ENCODE measurements around the gene MPIG6B. TPM values are rescaled to one million over a fixed set of nuclear protein-coding genes. Genes with fewer than 3 reads are reported as not detected.

MPIG6B gene, protein sequence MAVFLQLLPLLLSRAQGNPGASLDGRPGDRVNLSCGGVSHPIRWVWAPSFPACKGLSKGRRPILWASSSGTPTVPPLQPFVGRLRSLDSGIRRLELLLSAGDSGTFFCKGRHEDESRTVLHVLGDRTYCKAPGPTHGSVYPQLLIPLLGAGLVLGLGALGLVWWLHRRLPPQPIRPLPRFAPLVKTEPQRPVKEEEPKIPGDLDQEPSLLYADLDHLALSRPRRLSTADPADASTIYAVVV
- total RNA-seq, result 1 to 10 TPM; 1.6 to 4.6 (median 4.5) TPM

DNA sequence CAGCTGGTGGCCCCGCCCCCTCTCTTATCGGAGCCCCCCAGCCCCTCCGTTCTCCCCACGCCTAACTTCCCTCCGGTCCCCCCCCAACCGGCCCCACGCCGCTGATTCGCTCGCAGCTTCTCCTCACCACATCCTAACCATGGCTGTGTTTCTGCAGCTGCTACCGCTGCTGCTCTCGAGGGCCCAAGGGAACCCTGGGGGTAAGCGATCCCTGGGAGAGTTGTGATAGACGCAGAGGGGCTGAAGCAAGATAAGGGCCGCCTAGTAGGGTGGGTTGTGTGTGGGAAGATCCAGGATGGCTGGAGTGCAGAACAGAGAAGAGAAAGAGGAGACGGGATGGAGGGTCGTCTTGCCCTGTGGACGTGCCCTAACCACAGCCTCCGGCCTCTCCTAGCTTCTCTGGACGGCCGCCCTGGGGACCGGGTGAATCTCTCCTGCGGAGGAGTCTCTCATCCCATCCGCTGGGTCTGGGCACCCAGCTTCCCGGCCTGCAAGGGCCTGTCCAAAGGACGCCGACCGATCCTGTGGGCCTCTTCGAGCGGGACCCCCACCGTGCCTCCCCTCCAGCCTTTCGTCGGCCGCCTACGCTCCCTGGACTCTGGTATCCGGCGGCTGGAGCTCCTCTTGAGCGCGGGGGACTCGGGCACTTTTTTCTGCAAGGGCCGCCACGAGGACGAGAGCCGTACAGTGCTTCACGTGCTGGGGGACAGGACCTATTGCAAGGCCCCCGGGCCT lies at the start of gene MPIG6B:
Gene MPIG6B, plus strand, starts transcription at position 129 of the 735 bp plus-strand sequence. Its CDS starts 11 bp downstream, at position 140.
- WGBS, result 84% methylated on average over 33 of the region's 46 CpGs
- H3K4me1 ChIP-seq, result peaks cover 46% of the 10 kb centered on the region
- no peaks in the 10 kb centered on the region for H3K9me3 ChIP-seq
- H3K27ac ChIP-seq, result peak within 1 kb of the TSS; percentile 88
- H3K4me3 ChIP-seq, result no peak within 1 kb of the TSS
- no peak for DNase-seq (ENCODE audit: low spot score in 2 of 2)
- peaks cover 25% of the 10 kb centered on the region for H3K36me3 ChIP-seq
- TF ChIP-seq, protein P1, sequence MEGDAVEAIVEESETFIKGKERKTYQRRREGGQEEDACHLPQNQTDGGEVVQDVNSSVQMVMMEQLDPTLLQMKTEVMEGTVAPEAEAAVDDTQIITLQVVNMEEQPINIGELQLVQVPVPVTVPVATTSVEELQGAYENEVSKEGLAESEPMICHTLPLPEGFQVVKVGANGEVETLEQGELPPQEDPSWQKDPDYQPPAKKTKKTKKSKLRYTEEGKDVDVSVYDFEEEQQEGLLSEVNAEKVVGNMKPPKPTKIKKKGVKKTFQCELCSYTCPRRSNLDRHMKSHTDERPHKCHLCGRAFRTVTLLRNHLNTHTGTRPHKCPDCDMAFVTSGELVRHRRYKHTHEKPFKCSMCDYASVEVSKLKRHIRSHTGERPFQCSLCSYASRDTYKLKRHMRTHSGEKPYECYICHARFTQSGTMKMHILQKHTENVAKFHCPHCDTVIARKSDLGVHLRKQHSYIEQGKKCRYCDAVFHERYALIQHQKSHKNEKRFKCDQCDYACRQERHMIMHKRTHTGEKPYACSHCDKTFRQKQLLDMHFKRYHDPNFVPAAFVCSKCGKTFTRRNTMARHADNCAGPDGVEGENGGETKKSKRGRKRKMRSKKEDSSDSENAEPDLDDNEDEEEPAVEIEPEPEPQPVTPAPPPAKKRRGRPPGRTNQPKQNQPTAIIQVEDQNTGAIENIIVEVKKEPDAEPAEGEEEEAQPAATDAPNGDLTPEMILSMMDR (IDR thresholded peaks at IDR 0.05), result no peak
- TF ChIP-seq EP300 (IDR thresholded peaks at IDR 0.05), result no peak
- no peak for TF ChIP-seq POLR2A (IDR thresholded peaks at IDR 0.05)
- TF ChIP-seq POLR2AphosphoS5 (IDR thresholded peaks at IDR 0.05), result no peak
- H3K27me3 ChIP-seq, result no peaks in the 10 kb centered on the region

DNA sequence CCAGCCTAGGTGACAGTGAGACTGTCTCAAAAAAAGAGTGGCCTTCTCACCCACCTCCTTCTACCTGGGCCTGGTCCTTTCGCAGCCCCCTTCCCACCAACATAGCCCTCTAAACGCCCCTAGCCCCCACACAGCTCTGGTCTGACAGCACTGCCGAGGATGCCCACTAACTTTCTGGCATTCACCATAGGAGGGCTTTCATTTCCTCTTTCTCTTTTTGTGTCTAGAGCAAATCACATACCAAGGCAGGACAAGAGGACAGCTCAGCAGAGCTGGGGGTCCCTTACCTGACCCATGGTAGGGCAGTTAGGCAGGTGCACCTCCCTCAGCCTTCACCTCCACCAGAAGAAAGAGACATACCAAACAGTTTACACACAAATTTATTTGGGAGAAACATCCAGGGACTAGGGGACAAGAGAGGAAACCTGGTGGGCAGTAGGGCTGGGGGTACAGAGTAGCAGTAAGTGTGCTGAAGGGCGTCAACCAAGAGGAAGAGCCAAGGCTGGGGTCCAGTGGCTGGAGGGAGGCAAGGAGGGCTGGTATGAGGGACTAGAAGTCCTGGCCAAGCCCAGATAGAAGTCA lies 46.8 kb upstream of the MPIG6B start:
- DNase-seq (ENCODE audit: low spot score in 2 of 2), result no peak
- no peak for TF ChIP-seq EP300 (IDR thresholded peaks at IDR 0.05)
- TF ChIP-seq, protein P1 (IDR thresholded peaks at IDR 0.05), result no peak
- no peak for TF ChIP-seq POLR2A (IDR thresholded peaks at IDR 0.05)
- no peak for TF ChIP-seq POLR2AphosphoS5 (IDR thresholded peaks at IDR 0.05)
- peaks cover 24% of the 10 kb centered on the region for H3K36me3 ChIP-seq
- H3K27ac ChIP-seq, result no peak overlapping the region
- H3K4me1 ChIP-seq, result peaks cover 11% of the 10 kb centered on the region
- no peak overlapping the region for H3K4me3 ChIP-seq
- H3K9me3 ChIP-seq, result no peaks in the 10 kb centered on the region
- no peaks in the 10 kb centered on the region for H3K27me3 ChIP-seq
- 82% methylated on average over 4 of the region's 4 CpGs for WGBS

DNA sequence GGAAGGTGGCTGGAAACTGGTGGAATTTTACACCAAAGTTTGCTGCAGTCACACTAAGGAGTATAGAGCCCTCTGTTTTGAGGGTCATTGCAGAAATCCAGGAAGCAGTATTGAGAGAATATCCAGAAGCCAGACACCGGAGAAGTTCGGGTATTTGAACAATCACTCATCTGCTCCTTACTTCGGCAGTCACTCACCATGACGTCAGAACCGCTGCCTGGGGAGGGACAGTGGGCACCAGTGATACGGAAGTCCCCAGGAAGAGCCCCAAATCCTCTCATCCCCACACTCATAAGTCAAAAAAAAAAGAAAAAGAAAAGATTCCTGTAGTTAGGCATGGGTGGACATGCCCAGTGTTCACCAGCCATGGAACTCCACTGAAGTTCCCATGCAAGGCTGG lies 46.3 kb upstream of the MPIG6B start:
- DNase-seq (ENCODE audit: low spot score in 2 of 2), result no peak
- H3K27ac ChIP-seq, result no peak overlapping the region
- no peak overlapping the region for H3K4me3 ChIP-seq
- TF ChIP-seq POLR2A (IDR thresholded peaks at IDR 0.05) (no peak), EP300 (IDR thresholded peaks at IDR 0.05) (no peak), POLR2AphosphoS5 (IDR thresholded peaks at IDR 0.05) (no peak)
- TF ChIP-seq, protein P1 (IDR thresholded peaks at IDR 0.05), result no peak
- 71% methylated on average over 6 of the region's 6 CpGs for WGBS
- H3K4me1 ChIP-seq, result peaks cover 15% of the 10 kb centered on the region
- no peaks in the 10 kb centered on the region for H3K9me3 ChIP-seq
- no peaks in the 10 kb centered on the region for H3K27me3 ChIP-seq
- H3K36me3 ChIP-seq, result peaks cover 19% of the 10 kb centered on the region

DNA sequence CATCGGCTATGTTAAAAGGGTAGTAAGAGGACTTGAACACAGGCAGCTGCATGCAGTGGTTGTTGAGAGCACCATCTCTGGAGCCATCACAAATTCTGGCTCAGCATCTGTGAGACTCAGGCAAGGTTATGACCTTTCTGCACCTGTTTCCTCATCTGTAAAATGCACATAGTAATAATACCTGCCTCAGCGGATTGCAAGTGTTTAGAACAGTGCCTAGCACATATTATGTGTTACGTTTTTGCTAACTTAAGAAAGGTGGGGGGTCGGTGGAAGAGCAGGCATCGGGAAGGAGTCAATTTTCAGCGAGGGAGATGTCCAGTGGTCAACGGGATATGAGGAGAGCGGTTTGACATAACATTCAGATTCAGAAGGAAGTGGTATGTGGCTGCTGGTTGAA lies 45.2 kb upstream of the MPIG6B start:
- H3K4me1 ChIP-seq, result peaks cover 18% of the 10 kb centered on the region
- H3K36me3 ChIP-seq, result peaks cover 8% of the 10 kb centered on the region
- no peak overlapping the region for H3K27ac ChIP-seq
- no peak overlapping the region for H3K4me3 ChIP-seq
- no peak for DNase-seq (ENCODE audit: low spot score in 2 of 2)
- WGBS, result 80% methylated on average over 8 of the region's 8 CpGs
- TF ChIP-seq POLR2AphosphoS5 (IDR thresholded peaks at IDR 0.05), result no peak
- H3K27me3 ChIP-seq, result no peaks in the 10 kb centered on the region
- H3K9me3 ChIP-seq, result no peaks in the 10 kb centered on the region

DNA sequence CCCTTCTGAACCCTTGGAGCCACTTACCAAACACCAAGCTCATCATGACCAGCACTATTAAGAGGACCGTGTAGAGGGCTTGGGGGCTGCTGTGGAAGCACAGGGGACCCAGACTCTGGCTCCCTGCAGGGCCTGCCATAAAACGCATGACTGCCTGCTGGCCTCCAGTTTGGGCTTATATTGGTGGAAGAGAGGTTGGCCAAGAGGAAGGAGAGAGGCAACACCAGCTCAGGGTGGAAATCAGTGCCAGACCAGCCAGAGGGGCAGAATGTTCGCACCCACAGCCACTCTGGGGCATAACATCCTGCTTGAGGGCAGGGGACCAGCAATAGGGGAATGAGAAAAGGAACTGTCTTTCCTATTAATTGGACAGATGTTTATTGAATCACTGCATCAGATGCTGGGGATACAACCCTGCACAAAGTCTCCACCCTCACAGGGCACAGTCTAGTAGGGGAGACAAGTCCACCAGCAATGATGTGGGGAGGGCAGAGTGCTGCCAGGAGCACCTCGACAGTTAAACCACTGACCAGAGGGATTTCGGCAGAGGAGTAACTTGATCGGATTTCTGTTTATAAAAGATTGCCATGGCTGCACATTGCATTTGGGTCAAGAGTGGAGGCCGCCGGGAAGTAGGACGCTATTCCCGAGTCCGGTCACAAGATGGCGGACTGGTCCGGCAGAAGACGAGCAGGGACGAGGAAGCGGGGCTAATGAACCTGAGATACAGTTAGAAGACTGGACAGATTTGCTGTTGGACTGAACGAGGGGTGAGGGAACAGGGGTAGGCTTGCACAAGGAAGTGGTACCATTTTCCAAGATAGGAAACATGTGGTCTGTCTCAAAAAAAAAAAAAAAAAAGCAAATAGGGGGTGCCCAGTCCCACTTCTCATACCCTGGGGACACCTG lies 42.7 kb upstream of the MPIG6B start, which contains the start of gene LY6G5C:
Gene LY6G5C, minus strand, starts transcription at position 842 of the 909 bp plus-strand sequence. Its CDS starts 694 bp downstream, at position 148.
- H3K9me3 ChIP-seq, result no peaks in the 10 kb centered on the region
- WGBS, result 5% methylated on average over 16 of the region's 17 CpGs
- TF ChIP-seq POLR2A (IDR thresholded peaks at IDR 0.05) (no peak), POLR2AphosphoS5 (IDR thresholded peaks at IDR 0.05) (peak in 1 of 3 donors; percentile 74)
- TF ChIP-seq, protein P1 (IDR thresholded peaks at IDR 0.05), result peak; percentile 60 to 63
- no peaks in the 10 kb centered on the region for H3K36me3 ChIP-seq
- H3K4me3 ChIP-seq, result peak within 1 kb of the TSS; percentile 56
- peaks cover 21% of the 10 kb centered on the region for H3K4me1 ChIP-seq
- H3K27ac ChIP-seq, result peak within 1 kb of the TSS; percentile 48
- no peaks in the 10 kb centered on the region for H3K27me3 ChIP-seq
- DNase-seq (ENCODE audit: low spot score in 2 of 2), result peak; percentile 90 to 93

Measured in suprapubic skin (tissue), 4 donors.